ENCODE results near the gene CD300LG. TPM values are rescaled to one million over a fixed set of nuclear protein-coding genes. Genes with fewer than 3 reads are reported as not detected.

Gene CD300LG
- total RNA-seq, 1 experiment from 2014 or later = not detected

GRCh38 chr17:43853546-43853945, 6.6 kb downstream of the CD300LG start:
- ChIA-PET POLR2A (ENCODE audit: low non-redundant PET) (no interaction called here), CTCF (no interaction called here)
- no peak overlapping the region for H3K27ac ChIP-seq (ENCODE audit: low read depth, low read length, poor library complexity, severe bottlenecking)
- DNase-seq (ENCODE audit: low spot score) = no peak
- no peak overlapping the region for H3K4me3 ChIP-seq (ENCODE audit: low read depth, low read length, poor library complexity, severe bottlenecking)
- TF ChIP-seq EZH2 (IDR thresholded peaks at IDR 0.05; ENCODE audit: borderline replicate concordance, low read depth, low read length, poor library complexity, severe bottlenecking) (no peak), CTCF (conservative IDR thresholded peaks at IDR 0.05; ENCODE audit: low read depth, low read length) (no peak)
- no peaks in the 10 kb centered on the region for H3K4me1 ChIP-seq (ENCODE audit: insufficient read depth, low read length, poor library complexity, severe bottlenecking)
- no TSS peak for BruUV-seq (replicated peaks)
- no peaks in the 10 kb centered on the region for H3K36me3 ChIP-seq (ENCODE audit: insufficient read depth, low read length, poor library complexity, severe bottlenecking)
- no peaks in the 10 kb centered on the region for H3K27me3 ChIP-seq (replicated peaks; ENCODE audit: insufficient read depth, low read depth, low read length, poor library complexity)
- intact Hi-C loops (cut with micrococcal nuclease; ENCODE audit: unreplicated experiment) = no loop called here
- no peaks in the 10 kb centered on the region for H3K9me3 ChIP-seq (ENCODE audit: low read depth, low read length, poor library complexity, severe bottlenecking)

GRCh38 chr17:43854498-43854897, 7.5 kb downstream of the CD300LG start:
- BruUV-seq (replicated peaks) = no TSS peak
- Histone ChIP-seq H3K27me3 (replicated peaks; ENCODE audit: insufficient read depth, low read depth, low read length, poor library complexity) (no peaks in the 10 kb centered on the region), H3K9me3 (ENCODE audit: low read depth, low read length, poor library complexity, severe bottlenecking) (no peaks in the 10 kb centered on the region), H3K36me3 (ENCODE audit: insufficient read depth, low read length, poor library complexity, severe bottlenecking) (no peaks in the 10 kb centered on the region), H3K4me3 (ENCODE audit: low read depth, low read length, poor library complexity, severe bottlenecking) (no peak overlapping the region), H3K27ac (ENCODE audit: low read depth, low read length, poor library complexity, severe bottlenecking) (no peak overlapping the region), H3K4me1 (ENCODE audit: insufficient read depth, low read length, poor library complexity, severe bottlenecking) (no peaks in the 10 kb centered on the region)
- no peak for DNase-seq (ENCODE audit: low spot score)
- intact Hi-C loops (cut with micrococcal nuclease; ENCODE audit: unreplicated experiment) = no loop called here
- POLR2A ChIA-PET (ENCODE audit: low non-redundant PET) = no interaction called here
- TF ChIP-seq EZH2 (IDR thresholded peaks at IDR 0.05; ENCODE audit: borderline replicate concordance, low read depth, low read length, poor library complexity, severe bottlenecking) (no peak), CTCF (conservative IDR thresholded peaks at IDR 0.05; ENCODE audit: low read depth, low read length) (no peak)
- CTCF ChIA-PET = interaction anchor here (0.6 to 0.7 kb wide), 2 partner anchors 96 to 261 kb away, joined by 3 to 4 read pairs; no protein-coding TSS in a partner anchor

- no peaks in the 10 kb centered on the region for H3K36me3 ChIP-seq (ENCODE audit: insufficient read depth, low read length, poor library complexity, severe bottlenecking)
- no peak overlapping the region for H3K27ac ChIP-seq (ENCODE audit: low read depth, low read length, poor library complexity, severe bottlenecking)
- intact Hi-C loops (cut with micrococcal nuclease; ENCODE audit: unreplicated experiment) = no loop called here
- DNase-seq (ENCODE audit: low spot score) = no peak
- H3K9me3 ChIP-seq (ENCODE audit: low read depth, low read length, poor library complexity, severe bottlenecking) = no peaks in the 10 kb centered on the region
- no peaks in the 10 kb centered on the region for H3K27me3 ChIP-seq (replicated peaks; ENCODE audit: insufficient read depth, low read depth, low read length, poor library complexity)
- ChIA-PET POLR2A (ENCODE audit: low non-redundant PET) (no interaction called here), CTCF (interaction anchor here (0.6 to 0.7 kb wide), 2 partner anchors 95 to 260 kb away, joined by 3 to 4 read pairs; no protein-coding TSS in a partner anchor)
- H3K4me3 ChIP-seq (ENCODE audit: low read depth, low read length, poor library complexity, severe bottlenecking) = no peak overlapping the region
- no peaks in the 10 kb centered on the region for H3K4me1 ChIP-seq (ENCODE audit: insufficient read depth, low read length, poor library complexity, severe bottlenecking)
- BruUV-seq (replicated peaks) = no TSS peak
- TF ChIP-seq CTCF (conservative IDR thresholded peaks at IDR 0.05; ENCODE audit: low read depth, low read length) (no peak), EZH2 (IDR thresholded peaks at IDR 0.05; ENCODE audit: borderline replicate concordance, low read depth, low read length, poor library complexity, severe bottlenecking) (no peak)
Measured at GRCh38 chr17:43855061-43855460, 8.1 kb downstream of the CD300LG start.
